ENCODE measurements around the gene ZNRF3. TPM values are rescaled to one million over a fixed set of nuclear protein-coding genes. Genes with fewer than 3 reads are reported as not detected.

ZNRF3 gene
- polyA plus RNA-seq, 3 donors, result 26.9 to 28.8 (median 27.6) TPM

DNA sequence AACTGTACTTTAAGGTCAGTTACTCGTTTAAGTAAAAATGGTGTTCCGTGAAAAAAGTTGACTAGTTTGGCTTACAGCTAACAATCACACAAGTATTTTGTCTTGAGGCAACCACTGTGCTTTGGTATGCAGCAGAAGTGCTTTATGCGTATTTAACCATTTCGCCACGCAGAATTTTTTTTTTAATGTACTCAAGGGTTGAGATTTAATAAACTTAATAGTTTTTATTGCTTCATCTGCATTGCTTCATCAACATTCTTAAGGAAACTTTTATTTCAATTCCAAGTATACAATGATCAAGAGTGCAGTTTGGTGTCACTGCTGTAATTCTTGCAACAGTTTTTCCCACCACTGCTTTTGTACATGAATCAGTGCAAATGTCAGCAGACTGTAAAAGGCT lies 66.4 kb downstream of the ZNRF3 start:
- DNase-seq (ENCODE audit: low read depth in 3 of 3, low spot score in 2 of 3), result no peak

DNA sequence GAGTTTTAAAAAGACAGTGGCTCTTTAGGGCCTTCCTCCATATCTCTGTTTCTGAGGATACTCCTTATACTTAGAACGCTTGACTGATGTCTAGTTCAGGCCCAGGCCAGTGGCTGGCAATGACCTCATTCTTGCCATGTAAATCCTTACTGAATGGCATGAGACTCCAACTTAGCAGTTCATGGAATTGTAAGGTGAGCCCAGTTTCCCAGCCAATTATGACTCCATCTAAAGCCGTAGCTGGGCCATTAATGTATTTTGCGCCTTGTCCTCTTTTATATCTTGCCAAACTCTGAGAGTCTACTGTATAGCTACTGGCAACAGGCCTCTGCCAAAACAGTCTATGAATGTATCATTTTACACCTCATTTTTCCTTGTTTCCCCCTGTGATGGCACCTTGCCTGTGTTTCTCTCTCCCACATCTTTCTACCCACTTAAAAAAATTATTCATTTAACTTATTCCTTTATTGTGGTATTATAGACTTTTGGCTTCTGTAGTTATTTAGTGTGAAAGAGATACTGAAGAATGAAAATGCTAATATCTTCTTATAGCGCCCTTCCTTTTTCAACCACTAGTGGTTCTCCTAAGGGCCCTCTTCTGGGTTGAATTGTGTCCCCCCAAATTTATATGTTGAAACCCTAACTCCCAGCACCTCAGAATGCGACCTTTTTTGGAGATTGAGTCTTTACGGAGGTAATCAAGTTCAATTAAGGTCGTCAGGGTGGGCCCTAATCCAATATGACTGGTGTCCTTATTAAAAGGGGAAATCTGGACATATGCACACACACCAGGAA lies 67.4 kb downstream of the ZNRF3 start:
- no peak for DNase-seq (ENCODE audit: low read depth in 3 of 3, low spot score in 2 of 3)

GRCh38 chr22:28951530-28951929 lies 68.2 kb downstream of the ZNRF3 start:
- DNase-seq (ENCODE audit: low read depth in 3 of 3, low spot score in 2 of 3), result no peak

GRCh38 chr22:28951969-28952521 lies 68.7 kb downstream of the ZNRF3 start:
- no peak for DNase-seq (ENCODE audit: low read depth in 3 of 3, low spot score in 2 of 3)

GRCh38 chr22:28952857-28953256 lies 69.5 kb downstream of the ZNRF3 start:
- no peak for DNase-seq (ENCODE audit: low read depth in 3 of 3, low spot score in 2 of 3)

- DNase-seq (ENCODE audit: low read depth in 3 of 3, low spot score in 2 of 3), result no peak
Measured at GRCh38 chr22:28953403-28953802, 70.0 kb downstream of the ZNRF3 start.

GRCh38 chr22:28953976-28954880 lies 70.9 kb downstream of the ZNRF3 start:
- DNase-seq (ENCODE audit: low read depth in 3 of 3, low spot score in 2 of 3), result no peak

DNA sequence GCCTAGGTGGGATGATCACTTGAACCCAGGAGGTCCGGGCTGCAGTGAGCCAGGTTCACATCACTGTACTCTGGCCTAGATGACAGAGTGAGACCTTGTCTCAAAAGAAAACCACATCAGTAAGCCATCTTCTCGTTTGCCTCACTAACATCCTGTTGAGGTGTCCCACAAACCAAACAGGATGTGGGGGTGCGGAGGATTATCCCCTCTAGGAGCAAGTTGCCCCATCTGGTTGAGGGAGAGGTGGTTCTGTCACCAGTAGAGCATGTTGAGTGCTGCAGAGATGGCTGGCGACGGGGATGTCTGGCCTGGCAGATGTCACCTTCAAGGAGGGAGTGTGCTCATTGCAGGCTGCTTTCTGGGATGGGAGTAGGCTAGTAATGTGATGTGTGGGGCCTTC lies 72.4 kb downstream of the ZNRF3 start:
- DNase-seq (ENCODE audit: low read depth in 3 of 3, low spot score in 2 of 3), result no peak

GRCh38 chr22:28956506-28956905 lies 73.1 kb downstream of the ZNRF3 start:
- no peak for DNase-seq (ENCODE audit: low read depth in 3 of 3, low spot score in 2 of 3)

GRCh38 chr22:28958611-28959010 lies 75.2 kb downstream of the ZNRF3 start:
- DNase-seq (ENCODE audit: low read depth in 3 of 3, low spot score in 2 of 3), result no peak

- no peak for DNase-seq (ENCODE audit: low read depth in 3 of 3, low spot score in 2 of 3)
Measured at GRCh38 chr22:28962042-28962554, 78.7 kb downstream of the ZNRF3 start.

GRCh38 chr22:28963362-28963761 lies 80.0 kb downstream of the ZNRF3 start:
- no peak for DNase-seq (ENCODE audit: low read depth in 3 of 3, low spot score in 2 of 3)

- no peak for DNase-seq (ENCODE audit: low read depth in 3 of 3, low spot score in 2 of 3)
Measured at GRCh38 chr22:28967163-28967665, 83.8 kb downstream of the ZNRF3 start.

DNA sequence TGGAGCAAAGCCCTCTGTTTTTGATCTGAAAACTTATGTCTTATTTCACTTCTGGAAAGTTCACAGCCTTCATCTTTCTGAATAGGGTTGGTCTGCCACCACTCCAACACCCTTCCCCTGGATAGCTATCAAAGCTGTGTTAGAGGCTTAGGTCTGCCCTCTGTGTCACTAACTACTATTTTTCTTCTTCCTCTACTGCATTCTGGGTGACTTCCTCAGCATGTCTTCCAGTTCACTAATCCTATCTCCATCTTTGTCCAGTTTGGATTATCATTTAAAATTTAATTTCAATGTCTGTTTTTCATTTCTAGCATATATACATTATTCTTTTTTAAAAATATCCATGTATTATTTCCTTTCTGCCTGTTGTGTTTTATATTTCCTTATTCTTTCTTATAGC lies 84.6 kb downstream of the ZNRF3 start:
- DNase-seq (ENCODE audit: low read depth in 3 of 3, low spot score in 2 of 3), result no peak

- DNase-seq (ENCODE audit: low read depth in 3 of 3, low spot score in 2 of 3), result no peak
Measured at GRCh38 chr22:28969401-28970168, 86.2 kb downstream of the ZNRF3 start.

DNA sequence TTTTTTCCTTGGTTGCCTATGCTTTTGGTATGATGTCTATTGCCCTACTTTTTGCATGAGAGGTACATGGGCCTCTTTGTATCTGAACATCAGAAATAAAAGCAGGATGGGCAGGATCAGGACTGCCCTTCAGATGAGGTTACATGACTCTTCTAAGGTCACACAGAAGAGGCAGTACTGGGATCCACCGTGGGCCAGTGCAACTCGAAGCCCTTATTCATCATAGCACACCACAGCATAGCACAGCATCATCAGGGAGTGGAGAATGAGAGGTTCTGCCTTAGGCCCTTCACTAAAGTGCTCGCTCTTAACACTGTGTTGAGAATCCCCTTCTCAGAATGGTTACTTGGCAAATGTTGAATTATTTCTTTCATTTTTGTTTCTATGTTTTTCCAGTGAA lies 90.0 kb downstream of the ZNRF3 start:
- no peak for DNase-seq (ENCODE audit: low read depth in 3 of 3, low spot score in 2 of 3)

DNA sequence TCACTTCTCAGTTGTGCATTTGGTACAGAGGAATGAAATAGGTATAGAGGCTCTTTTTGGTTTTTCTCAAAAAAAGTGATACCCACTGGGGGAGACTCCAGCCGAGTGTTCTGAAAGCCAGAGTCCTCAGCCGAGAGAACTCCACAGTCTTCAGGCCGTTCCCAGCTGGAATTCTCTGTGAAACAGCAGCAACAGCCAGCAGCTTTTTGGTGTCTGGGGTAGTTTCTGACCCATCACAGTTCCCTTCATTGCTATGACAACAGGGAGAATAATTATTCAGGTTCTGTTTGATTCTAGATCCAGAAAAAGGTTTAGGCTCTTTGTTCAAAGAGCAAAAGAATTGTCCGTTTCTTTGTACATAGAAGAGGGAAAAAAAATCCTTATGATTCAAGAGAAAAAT lies 93.7 kb downstream of the ZNRF3 start:
- no peak for DNase-seq (ENCODE audit: low read depth in 3 of 3, low spot score in 2 of 3)

- DNase-seq (ENCODE audit: low read depth in 3 of 3, low spot score in 2 of 3), result no peak
Measured at GRCh38 chr22:28977481-28977971, 94.2 kb downstream of the ZNRF3 start.

DNA sequence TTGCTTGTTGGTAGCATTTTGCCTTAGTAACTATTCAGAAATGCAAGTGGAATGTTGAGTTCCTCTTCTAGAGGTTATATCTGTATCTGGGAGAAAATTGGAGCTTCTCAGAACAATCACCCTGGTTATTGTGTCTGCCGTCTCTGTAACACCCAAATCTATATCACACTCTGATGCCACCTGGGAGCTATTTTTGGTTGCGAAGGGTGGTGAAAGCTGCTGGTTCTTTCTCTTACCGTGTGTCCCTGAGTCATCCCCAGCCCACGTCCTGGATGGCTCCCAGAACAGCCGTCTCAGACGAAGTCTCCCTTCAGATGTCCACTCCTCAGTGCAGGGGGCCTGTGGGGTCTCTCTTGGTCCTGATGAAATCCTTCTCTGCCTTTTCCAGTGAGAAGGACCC lies 94.8 kb downstream of the ZNRF3 start:
- no peak for DNase-seq (ENCODE audit: low read depth in 3 of 3, low spot score in 2 of 3)

Measured in right renal cortex interstitium (tissue), 3 donors.